ENCODE results near the gene TRPV4.

Gene TRPV4

DNA sequence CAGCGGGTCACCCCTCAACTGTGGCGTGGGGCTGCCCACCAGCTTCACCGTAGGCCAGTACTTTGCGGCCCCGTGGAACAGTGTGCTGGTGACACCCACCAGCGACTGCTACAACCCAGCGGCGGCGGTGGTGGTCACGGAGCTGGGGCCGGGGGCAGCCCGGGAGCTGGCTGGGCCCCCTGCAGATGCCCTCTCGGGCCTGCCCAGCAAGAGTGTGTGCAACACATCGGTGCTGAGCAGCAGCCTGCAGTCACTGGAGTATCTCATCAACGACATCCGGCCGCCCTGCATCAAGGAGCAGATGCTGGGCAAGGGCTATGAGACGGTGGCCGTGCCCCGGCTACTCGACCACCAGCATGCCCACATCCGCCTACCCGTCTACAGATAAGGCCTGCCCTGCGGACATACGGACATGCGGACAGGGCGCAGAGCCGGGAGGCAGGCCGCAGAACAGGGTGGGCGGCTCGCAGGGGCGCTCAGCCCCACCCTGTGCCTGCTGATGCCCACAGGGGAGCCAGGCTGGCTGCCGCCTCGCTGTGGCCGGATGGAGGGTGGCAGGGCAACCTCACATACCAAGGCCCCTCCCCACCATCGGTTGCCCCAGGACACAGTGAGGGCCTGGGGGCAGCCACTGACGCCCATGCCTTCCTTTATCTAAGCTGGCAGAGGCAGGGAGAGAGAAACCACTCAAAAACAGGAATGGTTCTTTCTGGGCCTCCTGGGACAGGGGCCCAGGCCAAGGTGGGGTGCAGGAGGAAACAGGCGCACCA lies 64.1 kb downstream of the TRPV4 start:
- H3K27ac Mint-ChIP-seq, result no peak overlapping the region
- intact Hi-C loops (cut with micrococcal nuclease), result no loop called here
- peaks cover 11% of the 10 kb centered on the region for H3K4me1 Mint-ChIP-seq (ENCODE audit: low read depth)
- no peak overlapping the region for H3K4me3 Mint-ChIP-seq
- H3K27me3 Mint-ChIP-seq, result peaks cover 13% of the 10 kb centered on the region
- no peaks in the 10 kb centered on the region for H3K36me3 Mint-ChIP-seq (ENCODE audit: low read depth)
- no peaks in the 10 kb centered on the region for H3K9me3 Mint-ChIP-seq

DNA sequence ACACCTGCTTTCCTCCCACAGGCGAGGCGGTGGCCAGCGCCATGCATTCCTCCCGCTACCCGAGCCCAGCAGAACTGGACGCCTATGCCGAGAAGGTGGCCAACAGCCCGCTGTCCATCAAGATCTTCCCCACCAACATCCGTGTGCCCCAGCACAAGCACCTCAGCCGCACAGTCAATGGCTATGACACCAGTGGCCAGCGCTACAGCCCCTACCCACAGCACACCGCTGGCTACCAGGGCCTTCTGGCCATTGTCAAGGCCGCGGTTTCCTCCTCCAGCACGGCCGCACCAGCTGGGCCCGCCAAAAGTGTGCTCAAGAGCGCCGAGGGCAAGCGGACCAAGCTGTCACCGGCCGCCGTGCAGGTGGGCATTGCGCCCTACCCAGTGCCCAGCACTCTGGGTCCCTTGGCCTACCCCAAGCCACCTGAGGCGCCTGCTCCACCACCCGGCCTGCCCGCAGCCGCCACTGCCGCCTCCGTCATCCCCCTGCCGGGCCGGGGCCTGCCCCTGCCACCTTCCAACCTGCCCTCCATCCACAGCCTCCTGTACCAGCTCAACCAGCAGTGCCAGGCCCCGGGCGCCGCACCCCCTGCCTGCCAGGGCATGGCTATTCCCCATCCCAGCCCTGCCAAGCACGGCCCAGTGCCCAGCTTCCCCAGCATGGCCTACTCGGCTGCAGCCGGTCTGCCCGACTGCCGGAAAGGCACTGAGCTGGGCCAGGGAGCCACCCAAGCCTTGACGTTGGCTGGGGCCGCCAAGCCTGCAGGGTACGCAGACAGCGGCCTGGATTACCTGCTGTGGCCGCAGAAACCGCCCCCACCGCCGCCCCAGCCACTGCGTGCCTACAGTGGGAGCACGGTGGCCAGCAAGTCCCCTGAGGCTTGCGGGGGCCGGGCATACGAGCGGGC lies 65.0 kb downstream of the TRPV4 start:
- no peak overlapping the region for H3K4me3 Mint-ChIP-seq
- intact Hi-C loops (cut with micrococcal nuclease), result no loop called here
- H3K36me3 Mint-ChIP-seq (ENCODE audit: low read depth), result no peaks in the 10 kb centered on the region
- H3K9me3 Mint-ChIP-seq, result peaks cover 6% of the 10 kb centered on the region
- no peak overlapping the region for H3K27ac Mint-ChIP-seq
- peaks cover 5% of the 10 kb centered on the region for H3K27me3 Mint-ChIP-seq
- H3K4me1 Mint-ChIP-seq (ENCODE audit: low read depth), result peaks cover 5% of the 10 kb centered on the region

DNA sequence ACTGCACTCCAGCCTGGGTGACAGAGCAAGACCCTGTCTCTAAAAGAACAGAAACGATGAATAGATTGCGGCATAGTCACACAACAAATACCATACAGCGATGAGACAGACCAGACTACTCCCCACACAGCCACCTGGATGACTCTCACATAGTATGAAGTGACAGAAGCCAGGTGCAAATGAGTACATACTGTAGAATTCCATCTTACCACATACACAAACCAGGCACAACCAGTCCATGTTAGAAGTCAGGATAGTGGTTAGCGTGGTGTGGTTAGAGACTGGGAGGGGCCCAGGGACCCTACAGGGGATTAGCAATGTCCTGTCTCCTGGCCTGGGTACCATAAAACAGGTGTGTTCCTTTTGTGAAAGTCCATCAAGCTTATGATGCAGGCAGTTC lies 65.7 kb downstream of the TRPV4 start:
- peaks cover 10% of the 10 kb centered on the region for H3K9me3 Mint-ChIP-seq

DNA sequence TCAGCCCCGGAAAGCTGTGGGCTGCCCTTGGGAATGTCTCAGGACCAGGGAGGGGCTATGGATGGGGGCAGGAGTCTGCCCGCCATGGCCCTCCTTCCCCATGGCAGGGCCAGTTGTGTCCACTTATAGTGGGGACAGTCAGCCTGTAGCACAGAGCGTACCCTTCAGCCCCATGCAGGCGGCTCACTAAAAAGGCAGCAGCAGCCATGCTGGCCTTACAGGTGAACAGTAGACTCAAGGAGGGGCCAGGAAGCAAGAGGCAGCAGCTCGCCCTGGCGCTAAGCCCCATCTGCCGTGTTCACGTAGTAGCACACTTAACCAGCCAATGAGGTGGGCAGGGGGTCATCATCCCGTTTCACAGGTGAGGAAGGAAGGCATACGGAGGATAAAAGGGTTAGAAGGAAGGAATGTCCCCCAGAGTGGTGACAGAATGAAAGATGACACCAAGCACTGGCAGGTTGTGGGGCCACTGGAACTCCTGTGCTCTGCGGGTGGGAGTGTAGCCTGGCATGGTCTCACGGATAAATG lies 66.9 kb downstream of the TRPV4 start:
- H3K9me3 Mint-ChIP-seq, result peaks cover 10% of the 10 kb centered on the region
- no peak overlapping the region for H3K27ac Mint-ChIP-seq
- H3K4me3 Mint-ChIP-seq, result no peak overlapping the region
- no peaks in the 10 kb centered on the region for H3K27me3 Mint-ChIP-seq
- H3K4me1 Mint-ChIP-seq (ENCODE audit: low read depth), result peaks cover 4% of the 10 kb centered on the region
- intact Hi-C loops (cut with micrococcal nuclease), result no loop called here
- H3K36me3 Mint-ChIP-seq (ENCODE audit: low read depth), result no peaks in the 10 kb centered on the region

More for the DNA sequence above, 65.7 kb downstream of the TRPV4 start:
- H3K36me3 Mint-ChIP-seq (ENCODE audit: low read depth), result no peaks in the 10 kb centered on the region
- intact Hi-C loops (cut with micrococcal nuclease), result no loop called here
- peaks cover under 1% of the 10 kb centered on the region for H3K27me3 Mint-ChIP-seq
- H3K27ac Mint-ChIP-seq, result no peak overlapping the region
- H3K4me3 Mint-ChIP-seq, result no peak overlapping the region
- H3K4me1 Mint-ChIP-seq (ENCODE audit: low read depth), result peaks cover 3% of the 10 kb centered on the region

DNA sequence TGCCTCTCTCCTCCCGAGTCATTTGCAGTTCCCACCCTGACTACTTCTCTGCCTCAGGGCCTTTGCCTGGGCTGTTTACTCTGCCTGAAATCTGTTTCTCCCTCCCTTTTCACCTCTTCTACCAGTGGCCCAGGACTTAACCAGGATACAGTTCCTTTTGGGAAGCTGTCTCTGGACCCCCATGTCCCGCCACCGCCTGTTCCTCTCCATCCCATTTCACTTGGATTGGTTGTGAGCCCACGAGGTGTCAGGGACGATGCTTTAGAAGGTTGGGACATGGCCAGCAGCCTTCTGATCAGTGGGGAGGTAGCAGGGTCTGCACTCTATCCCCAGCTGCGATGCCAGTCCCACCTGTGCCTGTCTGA lies 67.8 kb downstream of the TRPV4 start:
- H3K27me3 Mint-ChIP-seq, result peaks cover 3% of the 10 kb centered on the region
- H3K9me3 Mint-ChIP-seq, result peaks cover 10% of the 10 kb centered on the region
- H3K36me3 Mint-ChIP-seq (ENCODE audit: low read depth), result no peaks in the 10 kb centered on the region
- peaks cover 10% of the 10 kb centered on the region for H3K4me1 Mint-ChIP-seq (ENCODE audit: low read depth)
- no peak overlapping the region for H3K27ac Mint-ChIP-seq
- H3K4me3 Mint-ChIP-seq, result no peak overlapping the region
- intact Hi-C loops (cut with micrococcal nuclease), result no loop called here

DNA sequence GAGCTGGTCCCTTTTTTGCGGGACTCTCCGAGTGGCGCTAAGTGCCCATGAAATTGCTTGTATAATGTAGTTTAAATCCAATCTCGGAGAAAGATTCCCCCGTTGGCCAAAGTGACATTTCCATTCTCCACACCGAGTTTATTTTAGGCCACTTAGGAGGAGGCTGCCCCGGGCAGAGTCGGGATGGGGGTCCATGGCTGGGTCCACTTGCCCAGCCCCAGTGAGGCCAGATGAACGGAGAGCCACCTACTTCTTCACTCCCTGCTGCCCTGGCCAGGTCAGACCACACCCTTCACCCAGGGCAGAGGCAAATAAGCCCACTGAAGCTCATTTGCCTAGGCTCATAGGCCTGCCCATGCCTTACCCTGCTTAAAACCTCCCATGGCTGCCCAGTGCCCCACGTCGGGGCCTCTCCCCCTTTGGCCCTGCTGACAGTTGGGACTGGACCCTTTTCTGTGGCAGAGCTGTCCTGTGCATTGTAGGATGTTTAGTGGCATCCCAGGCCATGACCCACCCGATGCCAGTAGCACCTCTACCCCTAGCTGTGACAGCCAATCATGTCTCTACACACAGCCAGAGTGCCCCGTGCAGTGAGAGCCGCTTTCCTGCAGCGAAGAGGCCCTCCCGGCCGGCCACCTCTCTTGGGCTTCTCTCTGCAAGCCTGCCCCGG lies 68.3 kb downstream of the TRPV4 start:
- peaks cover 10% of the 10 kb centered on the region for H3K9me3 Mint-ChIP-seq
- H3K4me1 Mint-ChIP-seq (ENCODE audit: low read depth), result peaks cover 15% of the 10 kb centered on the region
- no peak overlapping the region for H3K4me3 Mint-ChIP-seq
- H3K27me3 Mint-ChIP-seq, result peaks cover 3% of the 10 kb centered on the region
- H3K36me3 Mint-ChIP-seq (ENCODE audit: low read depth), result no peaks in the 10 kb centered on the region
- no peak overlapping the region for H3K27ac Mint-ChIP-seq
- intact Hi-C loops (cut with micrococcal nuclease), result no loop called here

DNA sequence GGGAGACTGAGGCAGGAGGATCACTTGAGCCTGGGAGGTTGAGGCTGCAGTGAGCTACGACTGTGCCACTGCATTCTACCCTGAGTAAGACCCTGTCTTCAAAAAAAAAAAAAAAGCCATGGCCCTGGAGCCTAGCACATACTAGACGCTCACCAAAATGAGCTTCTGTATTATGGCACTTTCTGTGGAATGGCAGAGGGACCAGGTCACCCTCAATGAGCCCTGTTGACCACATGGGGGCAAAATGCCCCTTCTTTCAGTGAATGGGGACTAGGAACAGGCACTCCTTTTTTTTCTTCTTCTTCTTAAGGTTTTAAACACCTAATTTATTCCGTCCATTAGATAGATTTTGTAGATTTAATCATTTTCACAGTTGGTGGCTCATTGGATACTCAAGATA lies 69.1 kb downstream of the TRPV4 start:
- intact Hi-C loops (cut with micrococcal nuclease), result no loop called here
- no peak overlapping the region for H3K4me3 Mint-ChIP-seq
- H3K27ac Mint-ChIP-seq, result no peak overlapping the region
- H3K4me1 Mint-ChIP-seq (ENCODE audit: low read depth), result peaks cover 15% of the 10 kb centered on the region
- H3K36me3 Mint-ChIP-seq (ENCODE audit: low read depth), result no peaks in the 10 kb centered on the region
- peaks cover 10% of the 10 kb centered on the region for H3K9me3 Mint-ChIP-seq
- H3K27me3 Mint-ChIP-seq, result peaks cover 3% of the 10 kb centered on the region

DNA sequence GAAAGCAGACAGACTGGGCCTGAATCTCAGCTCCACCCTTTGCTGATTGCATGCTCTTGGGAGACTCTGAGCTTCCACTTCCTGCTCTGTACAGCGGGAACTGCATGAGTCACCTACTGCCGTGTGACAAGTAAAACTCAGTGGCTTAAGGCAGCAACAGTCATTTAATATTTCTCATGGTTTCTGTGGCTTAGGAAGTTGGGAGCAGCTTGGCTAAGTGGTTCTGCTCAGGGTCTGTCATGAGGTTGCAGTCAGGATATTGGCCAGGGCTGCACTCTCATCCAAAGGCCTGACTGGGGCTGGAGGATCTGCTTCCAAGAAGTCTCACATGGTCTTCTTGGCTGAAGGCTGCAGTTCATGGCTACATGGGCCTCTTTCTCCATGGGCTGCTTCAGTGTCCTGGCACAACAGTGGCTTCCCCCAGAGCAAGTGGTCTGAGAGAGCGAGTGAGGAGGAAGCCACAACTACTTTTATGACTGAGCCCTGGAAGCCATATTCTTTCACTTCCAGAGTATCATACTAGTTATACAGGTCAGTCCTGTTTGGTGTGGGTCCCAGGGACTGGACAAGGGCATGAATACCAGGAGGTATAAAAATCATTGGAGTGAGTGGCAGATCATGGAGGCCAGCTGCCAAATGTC lies 69.9 kb downstream of the TRPV4 start:
- no peak overlapping the region for H3K27ac Mint-ChIP-seq

DNA sequence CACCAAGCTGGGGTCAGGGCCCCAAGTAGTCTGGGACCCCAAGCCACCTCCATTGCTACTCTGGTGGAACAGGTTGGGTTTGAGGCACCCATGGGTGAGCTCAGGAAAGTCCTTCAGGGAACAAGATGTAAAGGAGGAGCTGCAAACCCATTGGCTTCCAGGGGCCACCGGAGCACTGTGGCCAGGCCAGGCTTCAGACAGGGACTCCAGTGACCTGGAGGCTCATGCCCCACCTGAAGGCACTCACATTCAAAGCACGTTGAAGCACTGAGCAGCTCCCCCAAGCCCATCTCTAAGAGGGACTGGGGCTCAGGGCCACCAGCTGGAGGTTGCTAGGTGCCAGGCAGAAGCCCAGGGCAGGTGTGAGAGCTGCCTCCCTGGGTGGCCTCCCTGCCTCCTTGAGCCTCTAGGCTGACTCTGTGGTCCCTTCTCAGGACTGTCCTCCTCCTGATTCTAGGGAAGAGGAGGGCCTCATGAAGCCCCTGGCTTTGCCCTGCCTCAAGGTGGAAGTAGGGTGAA lies 70.5 kb downstream of the TRPV4 start:
- intact Hi-C loops (cut with micrococcal nuclease), result no loop called here
- Mint-ChIP-seq H3K36me3 (ENCODE audit: low read depth) (no peaks in the 10 kb centered on the region), H3K4me3 (no peak overlapping the region), H3K9me3 (peaks cover 10% of the 10 kb centered on the region), H3K27ac (no peak overlapping the region), H3K27me3 (peaks cover 6% of the 10 kb centered on the region), H3K4me1 (ENCODE audit: low read depth) (peaks cover 15% of the 10 kb centered on the region)

More for the DNA sequence above, 69.9 kb downstream of the TRPV4 start:
- intact Hi-C loops (cut with micrococcal nuclease), result no loop called here
- Mint-ChIP-seq H3K9me3 (peaks cover 10% of the 10 kb centered on the region), H3K27me3 (peaks cover 3% of the 10 kb centered on the region), H3K4me1 (ENCODE audit: low read depth) (peaks cover 15% of the 10 kb centered on the region), H3K36me3 (ENCODE audit: low read depth) (no peaks in the 10 kb centered on the region), H3K4me3 (no peak overlapping the region)

DNA sequence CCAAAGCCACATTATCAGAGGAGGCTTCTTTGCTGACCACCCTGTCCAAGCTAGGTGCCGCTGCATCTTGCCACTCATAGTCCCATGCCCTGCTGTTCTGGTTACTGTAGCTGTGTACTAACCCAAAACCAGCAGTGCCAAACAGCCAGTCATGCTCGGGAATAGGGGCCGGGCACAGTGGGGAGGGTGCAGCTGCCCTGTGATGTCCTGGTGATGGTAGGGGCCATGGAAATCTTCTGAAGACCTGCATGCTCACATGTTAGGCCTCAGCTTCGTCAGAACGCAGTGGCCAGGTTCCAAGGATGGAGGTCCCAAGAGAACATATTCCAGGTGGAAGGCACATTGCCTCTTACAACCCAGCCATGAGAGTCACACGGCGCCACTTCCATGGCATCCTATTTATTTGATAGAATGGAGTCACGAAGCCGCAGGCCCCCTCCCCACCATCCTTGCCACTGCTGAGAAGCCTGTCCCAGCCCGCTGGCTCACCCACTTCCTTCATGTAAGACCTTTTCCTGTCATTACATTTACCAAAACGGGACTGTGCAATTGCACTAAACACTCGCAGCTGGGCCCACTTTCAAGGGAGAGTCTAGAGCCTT lies 71.0 kb downstream of the TRPV4 start:
- Mint-ChIP-seq H3K27me3 (peaks cover 7% of the 10 kb centered on the region), H3K9me3 (peaks cover 14% of the 10 kb centered on the region), H3K27ac (no peak overlapping the region), H3K4me1 (ENCODE audit: low read depth) (peaks cover 15% of the 10 kb centered on the region), H3K4me3 (no peak overlapping the region), H3K36me3 (ENCODE audit: low read depth) (no peaks in the 10 kb centered on the region)
- intact Hi-C loops (cut with micrococcal nuclease), result no loop called here

DNA sequence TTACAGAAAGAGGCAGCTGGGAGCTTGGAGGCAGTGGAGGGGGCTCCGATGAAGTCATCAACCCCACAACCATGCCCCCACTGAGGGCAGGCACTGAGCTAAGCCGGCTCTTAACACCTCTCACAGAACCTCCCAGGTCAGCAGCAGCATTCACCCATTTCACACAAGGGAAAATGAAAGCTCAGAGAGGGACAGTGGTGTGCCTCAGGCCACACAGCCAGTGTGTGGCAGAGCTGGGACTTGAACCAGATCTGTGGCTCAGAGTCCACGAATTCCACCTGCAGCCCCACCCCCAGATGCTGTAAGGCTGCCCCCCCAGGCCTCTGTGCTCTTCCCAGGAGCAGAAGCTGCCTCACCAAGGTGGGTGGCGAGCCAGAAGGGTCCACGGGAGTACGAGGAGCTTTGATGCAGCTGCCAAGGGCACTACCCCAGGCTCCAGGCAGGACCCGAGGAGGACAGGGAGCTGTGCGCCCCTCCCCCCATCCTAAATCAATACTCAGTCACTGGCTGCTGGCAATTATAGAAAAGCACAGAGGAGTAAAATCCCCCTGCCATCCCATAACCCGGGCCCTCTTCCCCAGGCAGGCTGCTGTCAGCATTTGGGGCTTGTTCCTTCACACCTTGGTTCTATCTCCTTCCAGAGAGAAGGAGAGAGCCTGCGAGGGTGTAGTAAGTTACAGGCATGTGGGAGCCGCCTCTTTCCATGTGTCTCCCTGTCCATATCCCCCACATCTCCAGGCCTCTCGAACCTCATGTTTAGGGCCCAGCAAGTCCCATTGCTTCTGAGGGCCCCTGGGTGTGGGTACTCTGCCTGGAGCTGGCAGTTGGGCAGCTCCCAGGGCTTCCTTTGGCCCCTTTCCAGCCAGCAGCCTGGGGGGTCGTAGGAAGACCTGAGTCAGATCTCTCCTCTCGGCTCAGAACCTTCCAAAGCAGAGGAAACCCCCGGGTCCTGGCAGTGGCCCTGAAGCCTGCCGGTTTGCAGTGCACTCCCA lies 72.0 kb downstream of the TRPV4 start:
- intact Hi-C loops (cut with micrococcal nuclease), result no loop called here
- no peak overlapping the region for H3K4me3 Mint-ChIP-seq
- H3K4me1 Mint-ChIP-seq (ENCODE audit: low read depth), result peaks cover 15% of the 10 kb centered on the region
- peaks cover 23% of the 10 kb centered on the region for H3K9me3 Mint-ChIP-seq
- H3K27ac Mint-ChIP-seq, result no peak overlapping the region
- H3K27me3 Mint-ChIP-seq, result peaks cover 7% of the 10 kb centered on the region
- no peaks in the 10 kb centered on the region for H3K36me3 Mint-ChIP-seq (ENCODE audit: low read depth)

Measured in dendritic cell treated with granulocyte-macrophage colony-stimulating factor and Interleukin-4, amounts not matched to agents 40 ng/mL and 50 ng/mL, for 4 days (primary cell).